ENCODE measurements around the gene MGAT5B.
A peak's percentile ranks its signal among the peaks of the same experiment; 100 is the strongest.
"Not testable (repeated sequence)": the region's sequence is repeated elsewhere in the genome, so short reads cannot be mapped to it uniquely, and the experiment has no call there.

The MGAT5B gene

DNA sequence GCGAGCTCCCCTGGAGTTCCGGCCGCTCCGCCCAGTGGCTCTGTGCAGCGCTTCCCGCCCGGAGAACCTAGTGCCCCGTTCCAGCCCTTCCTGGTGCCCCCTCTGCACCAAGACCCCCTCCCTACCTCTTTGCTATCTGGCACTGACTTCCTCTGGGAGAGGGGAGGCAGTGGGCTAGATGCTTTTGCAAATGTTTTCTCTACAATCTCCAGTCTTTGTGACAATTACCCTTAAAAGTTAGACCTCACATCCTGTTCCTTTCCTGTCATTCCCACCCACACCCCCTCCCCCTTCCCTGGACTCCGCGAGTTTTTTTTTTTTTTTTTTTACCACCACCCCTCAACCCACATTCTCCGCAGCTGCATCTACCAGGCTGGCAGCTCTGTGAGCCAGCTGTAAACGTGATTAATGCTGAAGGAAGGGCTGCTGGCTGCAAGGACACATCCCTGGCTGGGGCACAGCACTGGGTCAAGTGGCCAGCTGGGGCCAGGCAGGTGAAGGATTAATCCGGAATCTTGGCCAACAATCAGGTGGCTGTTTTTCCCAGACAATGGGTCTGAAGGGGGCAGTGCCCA lies 101.5 kb downstream of the MGAT5B start:
- no peak for DNase-seq (ENCODE audit: low read depth in 2 of 2, low spot score in 1 of 2)

DNA sequence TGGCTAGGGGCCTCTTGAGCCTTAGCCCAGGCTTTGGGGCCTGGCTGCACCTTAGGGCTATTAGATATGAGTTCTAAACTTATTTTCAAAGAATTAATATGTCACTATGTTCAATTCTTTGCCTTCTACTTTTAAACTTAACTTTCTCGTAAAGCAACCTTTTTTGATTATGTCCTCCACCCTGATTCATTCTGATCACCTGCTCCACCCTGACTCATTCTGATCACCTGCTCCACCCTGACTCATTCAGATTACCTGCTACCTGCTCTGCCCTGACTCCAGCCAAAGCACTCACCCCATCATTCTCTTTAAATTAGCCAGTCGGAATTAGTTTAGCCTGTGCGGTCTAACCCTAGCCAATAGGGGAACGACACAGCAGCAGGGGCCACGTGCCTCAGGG lies 102.0 kb downstream of the MGAT5B start:
- not testable (repeated sequence) for DNase-seq (ENCODE audit: low read depth in 2 of 2, low spot score in 1 of 2)

DNA sequence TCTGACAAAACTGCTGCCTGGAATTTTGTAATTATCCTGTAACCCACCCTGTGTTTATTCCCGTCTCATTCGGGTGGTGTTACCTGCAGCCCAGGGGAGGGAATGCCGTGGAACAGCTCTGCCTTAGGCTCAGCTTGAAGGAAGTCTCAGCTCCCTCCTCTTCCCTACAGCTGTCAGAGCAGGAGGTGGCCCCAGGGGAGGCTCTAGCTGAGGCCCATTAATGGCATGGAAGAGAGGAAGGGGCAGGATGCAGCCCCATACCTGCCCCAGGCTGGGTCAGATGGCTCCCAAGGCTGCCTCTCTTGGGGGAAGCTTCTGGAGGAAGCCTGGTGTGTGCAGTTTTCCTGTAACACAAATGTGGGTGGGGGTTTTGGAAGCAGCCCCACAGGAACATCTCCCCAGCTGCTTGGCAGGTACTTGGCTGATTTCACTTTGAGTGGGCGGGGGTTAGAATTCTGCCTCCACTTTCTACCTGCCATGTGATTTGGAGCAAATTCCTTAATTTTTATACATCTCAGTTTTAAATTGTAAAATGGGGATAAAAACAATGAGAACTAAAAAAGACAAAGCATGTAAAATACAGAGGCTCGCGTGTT lies 103.9 kb downstream of the MGAT5B start:
- no peak for DNase-seq (ENCODE audit: low read depth in 2 of 2, low spot score in 1 of 2)

DNA sequence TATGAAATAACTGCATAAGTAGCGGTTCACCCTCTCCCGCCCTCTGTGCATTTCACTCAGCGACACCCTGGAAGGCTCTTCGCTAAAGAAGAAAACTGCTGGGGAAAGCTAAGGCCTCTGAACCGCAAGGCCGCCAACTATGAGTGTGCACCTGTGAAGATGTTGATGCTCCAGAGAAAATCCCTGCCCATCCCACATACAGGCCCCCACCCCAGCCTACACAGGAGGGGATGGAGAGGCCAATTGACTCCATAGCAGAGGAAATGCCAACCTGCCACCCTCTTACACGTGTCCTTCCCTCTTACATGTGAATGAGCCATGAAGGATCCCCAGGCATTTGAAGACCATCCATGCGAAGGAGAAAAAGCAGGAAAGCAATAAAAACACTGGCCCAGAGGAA lies 104.8 kb downstream of the MGAT5B start:
- no peak for DNase-seq (ENCODE audit: low read depth in 2 of 2, low spot score in 1 of 2)

DNA sequence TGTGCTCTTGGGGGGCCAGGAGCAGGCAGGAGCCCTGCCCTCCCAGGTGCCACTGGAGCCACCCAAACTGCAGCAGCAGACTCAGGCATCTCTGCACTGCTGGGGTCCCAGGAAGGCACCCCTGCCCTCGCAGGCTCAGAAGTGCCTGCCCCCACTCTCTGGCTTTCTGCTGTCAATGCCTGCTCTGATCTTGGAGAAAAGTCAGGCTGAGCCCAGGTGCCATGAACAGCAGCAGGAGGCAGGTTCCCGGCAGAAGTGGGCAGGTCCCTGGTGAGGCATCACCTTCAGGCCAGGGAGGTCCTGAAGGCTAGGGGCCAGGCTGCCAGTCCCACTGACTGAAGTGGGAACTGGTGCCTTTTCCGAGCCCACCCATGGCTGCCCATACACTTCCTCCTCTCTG lies 106.5 kb downstream of the MGAT5B start:
- DNase-seq (ENCODE audit: low read depth in 2 of 2, low spot score in 1 of 2): no peak

DNA sequence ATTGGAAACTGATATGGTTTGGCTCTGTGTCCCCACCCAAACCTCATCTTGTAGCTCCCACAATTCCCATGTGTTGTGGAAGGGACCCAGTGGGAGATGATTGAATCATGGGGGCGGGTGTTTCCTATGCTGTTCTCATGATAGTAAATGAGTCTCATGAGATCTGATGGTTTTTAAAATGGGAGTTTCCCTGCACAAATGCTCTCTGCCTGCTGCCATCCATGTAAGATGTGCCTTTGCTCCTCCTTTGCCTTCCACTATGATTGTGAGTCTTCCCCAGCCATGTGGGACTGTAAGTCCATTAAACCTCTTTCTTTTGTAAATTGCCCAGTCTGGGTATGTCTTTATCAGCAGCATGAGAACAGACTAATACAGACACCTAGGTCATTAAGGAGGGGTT lies 109.8 kb downstream of the MGAT5B start:
- not testable (repeated sequence) for DNase-seq (ENCODE audit: low read depth in 2 of 2, low spot score in 1 of 2)

DNA sequence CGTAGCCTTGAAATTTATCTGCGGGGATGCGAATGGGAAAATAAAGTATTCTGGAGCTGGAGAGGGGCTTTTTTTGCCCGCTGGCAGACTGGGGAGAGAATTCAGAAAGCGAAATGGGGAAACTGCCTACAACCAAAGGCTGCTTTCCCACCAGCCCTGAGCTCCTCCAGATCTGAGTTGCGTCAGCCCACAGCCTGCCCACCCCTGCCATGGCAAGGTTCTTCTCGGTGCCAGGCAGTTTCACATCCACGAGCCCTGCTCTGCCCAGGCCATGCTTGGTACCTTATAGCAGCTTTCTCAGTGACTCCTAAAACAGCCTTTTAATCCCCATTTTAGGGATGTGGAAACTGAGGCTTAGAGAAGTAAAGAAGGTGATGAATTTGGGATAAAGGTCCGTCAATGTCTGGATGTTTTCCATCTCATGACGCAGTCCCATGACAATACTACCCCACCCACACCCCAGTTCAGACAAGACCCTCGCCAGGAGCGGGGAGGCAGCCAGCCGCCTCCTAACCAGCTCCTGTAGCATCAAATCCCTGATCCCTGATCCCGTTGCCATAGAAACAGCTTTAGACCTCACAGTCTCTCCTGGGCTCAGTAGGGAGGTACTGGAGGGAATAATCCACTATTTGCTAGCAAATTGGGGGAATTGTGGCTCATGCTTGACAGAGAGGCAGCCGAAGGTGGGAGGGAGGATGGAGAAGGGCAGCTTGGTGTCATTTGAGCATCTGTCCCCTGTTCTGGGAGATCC lies 113.5 kb downstream of the MGAT5B start:
- DNase-seq (ENCODE audit: low read depth in 2 of 2, low spot score in 1 of 2): no peak

DNA sequence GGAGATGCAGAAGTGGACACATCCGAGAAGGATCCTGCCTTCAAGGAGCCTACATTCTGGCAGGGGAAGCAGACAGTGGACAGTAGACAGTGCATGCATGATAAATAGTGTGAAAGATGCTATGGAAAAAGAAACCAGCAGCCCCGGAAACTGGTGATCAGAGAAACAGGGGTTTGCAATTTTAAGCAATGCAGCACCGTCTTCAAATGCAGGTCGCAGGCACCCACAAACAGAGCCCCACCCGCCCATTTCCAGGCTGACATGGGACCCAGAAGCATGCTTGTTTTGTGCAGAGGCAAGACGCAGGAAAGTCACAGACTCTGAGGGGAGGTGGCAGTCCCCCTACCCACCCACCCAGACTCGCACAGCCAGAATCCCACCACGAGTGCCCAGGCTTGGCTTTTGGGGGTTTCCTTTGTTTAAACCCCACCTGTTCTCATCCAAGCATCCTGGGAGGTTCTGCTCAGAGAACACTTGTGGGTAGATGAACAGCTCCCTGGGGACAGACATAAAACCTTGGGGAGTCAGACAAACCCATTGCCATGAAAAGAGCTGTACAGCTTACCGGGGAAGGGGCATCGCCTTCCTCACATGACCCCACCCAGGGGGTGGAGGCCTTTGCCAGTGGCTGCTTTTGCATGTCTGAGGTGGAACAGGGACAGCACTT lies 114.3 kb downstream of the MGAT5B start:
- DNase-seq (ENCODE audit: low read depth in 2 of 2, low spot score in 1 of 2): no peak

DNA sequence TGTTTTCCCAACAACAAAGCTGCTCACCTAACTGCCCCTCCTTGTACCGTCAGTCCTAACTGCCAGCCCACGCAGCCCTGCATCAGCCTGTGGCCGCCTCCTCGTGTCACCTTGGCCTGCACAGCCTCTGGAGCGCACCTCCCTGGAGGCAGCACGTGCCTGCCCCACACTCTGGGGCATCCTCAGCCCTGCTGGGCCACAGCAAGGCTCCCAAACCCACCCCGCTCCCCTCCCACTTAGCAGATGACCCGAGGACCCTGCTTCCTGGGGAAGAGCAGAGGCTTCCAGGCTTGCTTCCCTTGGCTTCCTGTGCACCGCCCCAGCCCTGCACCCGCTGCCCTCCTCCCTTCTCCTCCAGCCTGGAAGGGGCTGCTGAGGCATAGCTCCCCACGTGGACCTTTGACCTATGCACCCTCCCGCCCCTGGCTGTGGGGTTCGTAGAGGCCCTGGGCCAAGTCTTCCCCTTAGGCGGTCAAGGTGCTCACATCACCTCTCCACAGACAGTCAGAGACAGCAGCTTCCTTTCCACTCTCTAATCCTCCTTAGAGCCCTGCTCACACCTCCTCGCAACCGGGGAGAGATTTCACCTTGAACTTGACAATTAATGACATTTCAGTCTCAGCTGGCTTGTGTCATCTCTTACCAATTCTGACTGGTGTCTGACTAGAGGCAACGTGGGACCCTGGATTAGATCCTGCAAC lies 115.0 kb downstream of the MGAT5B start:
- DNase-seq (ENCODE audit: low read depth in 2 of 2, low spot score in 1 of 2): no peak

DNA sequence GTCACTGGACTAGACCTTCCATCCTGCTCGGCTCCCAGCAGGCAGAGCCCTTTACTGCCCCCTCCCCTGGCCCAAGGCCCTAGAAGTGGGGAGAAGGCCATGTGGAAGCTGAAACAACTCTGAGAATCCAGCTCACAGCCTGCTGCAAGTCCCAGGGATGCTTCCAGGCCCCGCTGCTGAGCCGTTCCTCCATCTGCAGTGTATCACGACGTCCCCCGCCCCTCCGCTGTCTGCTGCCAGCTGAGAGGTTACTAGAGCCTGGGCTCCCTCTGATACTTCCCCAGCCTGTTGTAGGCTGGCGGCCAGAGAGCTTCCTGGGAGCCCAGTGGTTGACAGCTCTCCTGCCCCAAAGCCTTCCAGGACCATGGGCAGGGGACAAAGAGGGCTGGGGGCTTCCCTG lies 118.2 kb downstream of the MGAT5B start:
- no peak for DNase-seq (ENCODE audit: low read depth in 2 of 2, low spot score in 1 of 2)

DNA sequence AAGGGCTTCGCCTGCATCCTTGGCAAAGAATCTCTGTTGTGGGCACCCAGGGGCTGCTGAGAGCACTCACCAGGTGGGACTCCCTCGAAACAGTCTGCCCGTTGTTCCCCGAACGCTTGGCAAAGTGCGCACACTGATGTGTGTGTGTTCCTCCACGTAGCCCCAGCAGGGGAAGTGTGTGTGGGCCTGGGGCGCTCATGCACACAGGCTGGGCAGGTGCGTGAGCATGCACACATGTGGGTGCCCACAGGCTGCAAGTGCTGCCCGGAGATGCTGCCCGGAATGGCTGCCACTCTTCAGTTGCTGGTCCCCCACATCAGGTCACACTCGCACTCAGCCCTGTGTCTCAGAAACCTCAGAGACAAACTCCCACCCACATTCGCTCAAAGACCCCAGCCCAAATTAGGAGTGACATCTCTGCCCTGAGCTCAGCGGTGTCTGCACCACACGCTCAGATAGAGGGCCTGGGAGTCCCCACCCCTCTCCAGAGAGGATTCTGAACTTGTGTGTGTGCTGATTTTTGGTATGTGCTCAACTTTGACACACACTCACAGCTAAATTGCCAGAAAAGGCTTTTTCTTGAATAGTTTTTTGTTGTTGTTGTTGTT lies 119.4 kb downstream of the MGAT5B start:
- DNase-seq (ENCODE audit: low read depth in 2 of 2, low spot score in 1 of 2): no peak

DNA sequence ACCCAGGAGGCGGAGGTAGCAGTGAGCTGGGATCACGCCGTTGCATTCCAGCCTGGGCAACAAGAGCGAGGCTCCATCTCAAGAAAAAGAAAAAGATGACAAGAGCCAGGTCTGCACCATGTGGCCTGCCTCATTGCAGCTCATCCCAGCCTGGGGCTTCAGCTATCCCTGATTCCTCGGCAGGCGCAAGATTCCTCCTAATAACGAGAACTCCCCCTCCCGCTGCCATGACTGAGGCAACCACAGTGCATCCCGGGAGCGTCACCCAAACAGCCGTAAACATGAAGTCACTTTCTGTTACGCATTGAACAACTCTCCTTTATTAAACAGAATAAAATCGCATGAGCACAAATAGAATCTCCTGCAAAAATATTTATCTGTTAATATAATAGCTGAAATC lies 120.6 kb downstream of the MGAT5B start:
- DNase-seq (ENCODE audit: low read depth in 2 of 2, low spot score in 1 of 2): no peak

DNA sequence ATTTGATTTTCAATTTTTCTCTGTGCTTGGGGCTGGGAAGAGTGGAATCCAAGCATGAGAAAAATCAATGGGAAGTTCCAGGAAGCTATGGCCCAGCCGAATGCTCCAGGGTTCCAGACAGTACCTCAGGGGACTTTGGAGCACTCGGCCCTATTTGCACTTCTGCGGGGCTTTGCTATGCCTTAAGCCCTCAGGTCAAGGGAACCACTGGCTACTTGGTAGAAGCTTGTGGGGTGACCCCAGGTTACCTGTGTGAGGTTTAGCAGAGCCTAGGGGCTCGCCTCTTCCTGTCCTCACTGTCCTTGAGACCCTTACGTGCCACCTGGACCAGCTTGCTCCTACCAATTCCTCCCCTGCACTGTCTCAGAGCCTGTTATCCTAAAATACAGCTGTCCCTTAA lies 121.3 kb downstream of the MGAT5B start:
- no peak for DNase-seq (ENCODE audit: low read depth in 2 of 2, low spot score in 1 of 2)

DNA sequence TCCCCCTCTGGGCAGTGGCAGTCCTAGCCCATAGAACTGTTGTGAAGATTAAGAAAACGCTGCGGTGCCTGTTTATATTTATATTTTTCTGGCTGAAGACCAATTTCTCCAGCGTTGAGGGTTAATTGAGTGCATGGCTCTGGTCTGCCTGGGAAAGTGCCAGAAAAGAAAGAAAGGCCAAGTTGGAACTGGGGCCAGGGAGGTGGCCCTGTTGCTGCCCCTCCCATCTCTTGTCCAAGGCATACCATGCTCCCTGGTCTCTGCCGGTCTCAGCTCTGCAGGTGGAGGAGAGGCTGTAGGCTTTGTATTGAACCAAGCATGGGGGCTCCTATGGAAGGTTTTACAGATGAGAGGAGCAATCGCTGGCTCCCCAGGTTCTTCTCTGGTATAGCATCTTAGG lies 124.7 kb downstream of the MGAT5B start:
- no peak for DNase-seq (ENCODE audit: low read depth in 2 of 2, low spot score in 1 of 2)

DNA sequence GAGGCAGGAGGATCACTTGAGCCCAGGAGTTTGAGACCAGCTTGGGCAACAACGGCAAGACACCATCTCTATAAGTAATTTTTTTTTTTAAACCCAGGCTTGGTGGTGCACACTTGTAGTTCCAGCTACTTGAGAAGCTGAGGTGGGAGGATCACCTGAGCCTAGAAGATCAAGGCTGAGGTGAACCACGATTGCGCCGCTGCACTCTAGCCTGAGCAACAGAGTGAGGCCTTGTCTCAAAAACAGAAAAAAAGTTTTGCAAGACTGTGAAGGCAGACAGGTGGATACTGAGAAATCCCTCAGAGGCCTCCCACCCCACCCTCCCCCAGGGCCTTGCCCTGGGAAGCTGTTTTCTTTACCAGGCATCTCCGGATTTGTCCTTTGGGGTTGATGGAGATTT lies 125.4 kb downstream of the MGAT5B start:
- no peak for DNase-seq (ENCODE audit: low read depth in 2 of 2, low spot score in 1 of 2)

DNA sequence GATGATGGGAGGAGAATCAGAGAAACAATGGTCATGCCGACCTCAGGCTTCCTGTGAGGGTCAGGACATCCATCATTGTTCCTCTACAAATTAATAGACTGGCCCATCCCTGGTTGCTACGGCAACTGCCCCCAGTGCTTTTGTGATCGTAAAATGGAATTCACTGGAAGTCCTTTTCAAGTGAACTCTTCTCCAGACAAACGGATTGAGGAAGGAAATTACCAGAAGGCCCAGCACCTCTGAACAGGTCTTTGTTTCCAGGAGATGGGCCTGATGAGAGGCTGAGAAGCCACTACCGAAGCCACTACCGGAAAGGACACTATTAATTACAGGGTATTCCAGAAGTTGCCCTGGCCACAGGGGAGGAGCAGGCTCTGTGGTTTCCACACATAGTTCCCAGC lies 126.0 kb downstream of the MGAT5B start:
- DNase-seq (ENCODE audit: low read depth in 2 of 2, low spot score in 1 of 2): no peak

DNA sequence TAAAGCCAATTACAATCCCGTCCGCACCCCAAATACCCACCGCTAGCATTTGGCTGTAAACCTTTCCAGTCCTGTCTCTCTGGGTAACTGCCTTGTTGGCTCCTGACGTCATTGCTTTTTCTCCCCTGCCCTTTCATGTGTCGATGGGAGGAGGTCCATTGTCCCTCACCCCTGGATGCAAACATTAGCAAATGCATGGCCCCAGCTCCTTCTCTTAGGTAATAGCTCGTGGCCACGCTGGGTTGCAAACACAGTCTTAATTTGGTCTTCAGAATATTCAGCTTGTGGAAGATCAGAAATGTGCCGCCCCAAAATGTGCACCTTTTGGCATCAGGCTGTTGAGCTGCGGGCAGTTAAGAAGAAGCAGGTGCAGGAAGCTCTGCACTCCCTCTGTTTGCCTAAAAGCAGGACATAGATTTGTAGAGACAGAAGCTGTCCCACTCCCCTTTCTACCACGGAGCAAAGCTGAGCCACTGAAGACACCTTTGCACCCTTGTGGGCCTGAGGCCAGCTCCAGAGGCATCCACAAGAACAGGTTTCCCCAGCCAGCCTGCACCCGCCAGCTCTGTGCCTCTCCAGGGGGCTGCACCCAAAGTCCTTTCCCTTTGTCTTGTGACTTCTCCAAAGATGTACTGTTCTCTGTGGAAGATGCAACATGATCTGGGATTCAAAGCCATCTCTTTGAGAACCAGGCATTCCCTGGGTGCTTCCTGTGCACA lies 127.3 kb downstream of the MGAT5B start:
- DNase-seq (ENCODE audit: low read depth in 2 of 2, low spot score in 1 of 2): no peak

DNA sequence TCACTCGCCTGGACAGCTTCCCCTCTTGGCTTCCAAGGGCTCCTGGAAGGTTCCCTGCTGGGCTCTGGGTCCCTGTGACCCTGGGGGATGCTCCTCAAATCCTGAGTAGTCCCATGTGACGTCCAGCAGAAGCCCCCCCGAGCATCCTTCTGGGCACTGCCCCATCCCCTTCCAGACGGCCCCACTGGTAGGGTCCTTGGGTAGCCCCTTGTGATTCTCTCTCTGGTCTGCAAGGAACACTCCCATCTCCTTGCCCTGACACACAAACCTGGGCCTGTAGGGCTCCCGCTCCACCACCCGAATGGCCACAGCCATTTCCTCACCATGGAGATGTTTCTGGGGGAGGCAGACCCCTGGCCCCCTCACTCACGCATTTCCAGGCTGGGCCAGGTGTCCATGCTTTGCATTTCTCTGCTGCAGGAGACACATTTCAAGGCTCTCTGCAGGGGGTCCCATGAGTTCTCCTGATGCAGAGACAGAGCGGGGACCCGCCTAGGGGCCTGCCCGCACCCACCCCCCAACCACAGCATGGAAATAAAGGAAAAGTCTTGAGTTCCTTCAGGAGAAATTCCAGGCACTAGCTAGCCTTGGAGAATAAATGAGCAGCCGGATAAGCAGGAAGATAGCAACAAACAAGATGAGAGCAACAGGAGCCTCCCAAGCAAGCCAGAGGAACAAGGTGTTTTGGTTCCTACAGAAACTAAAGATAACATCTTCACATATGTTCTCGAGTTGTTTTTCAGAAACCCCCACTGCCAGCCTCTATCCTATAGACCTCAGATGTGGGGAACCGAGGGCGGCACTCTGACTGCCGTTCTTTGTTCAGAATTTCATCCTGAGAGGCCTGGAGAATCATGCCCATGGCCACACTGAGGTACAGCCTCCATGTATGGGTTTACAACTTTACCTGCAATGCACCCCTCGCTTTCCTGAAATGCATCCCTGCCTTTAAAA lies 128.8 kb downstream of the MGAT5B start:
- no peak for DNase-seq (ENCODE audit: low read depth in 2 of 2, low spot score in 1 of 2)

DNA sequence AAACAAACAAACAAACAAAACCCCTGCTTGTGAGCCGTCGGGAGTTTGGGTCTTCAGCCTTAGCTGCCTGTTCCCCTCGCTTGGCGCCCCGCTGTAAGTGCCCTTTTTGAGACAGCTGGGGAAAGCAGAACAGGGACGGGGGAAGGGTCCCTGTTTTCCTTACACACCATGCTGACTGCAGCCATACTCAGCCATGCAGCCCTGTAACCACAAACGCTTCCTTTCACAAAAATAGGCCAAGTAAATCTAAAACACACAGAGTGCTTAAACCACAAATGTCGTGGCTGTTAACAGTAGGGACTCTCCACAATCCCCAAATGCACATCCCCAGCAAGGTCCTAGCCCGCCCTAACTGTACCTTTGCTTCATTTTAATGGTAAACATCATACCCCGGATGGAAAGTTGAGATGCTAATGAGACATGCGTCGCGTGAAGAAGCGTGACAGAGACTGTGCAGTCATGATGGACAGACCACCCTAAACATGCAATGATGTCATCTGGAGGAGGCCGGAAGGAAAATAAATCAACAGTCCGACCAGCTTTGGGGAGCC lies 129.9 kb downstream of the MGAT5B start:
- peak in 1 of 2 donors; percentile 6 for DNase-seq (ENCODE audit: low read depth in 2 of 2, low spot score in 1 of 2)
